Endothelial cell of umbilical vein (primary cell): ENCODE measurements around the gene NINJ2. TPM values are rescaled to one million over a fixed set of nuclear protein-coding genes. Genes with fewer than 3 reads are reported as not detected.

Experiments used
- BruUV-seq: library from RNA; stranded (reverse); fragments of 400-500 nt; replicated peaks from 2 replicates; lab custom pipeline; 2021; lab: Mats Ljungman, UMichigan
- CTCF ChIA-PET: fragments of 300-600, 350-600 bp; sonication (Branson Sonifier 250); formaldehyde crosslinking; loops from one replicate; lab custom pipeline; 2021; ENCODE audit warnings: antibody characterized with exemption, inconsistent platforms; lab: Charles Lee
- POLR2A ChIA-PET: fragments of 300-600, 350-600 bp; sonication (Branson Sonifier 250); formaldehyde crosslinking; loops from one replicate; lab custom pipeline; 2021; ENCODE audit warnings: antibody characterized with exemption, inconsistent platforms; lab: Charles Lee
- DNase-seq: peaks from one replicate; pipeline ENCODE4 v3.0.0-alpha.2; 2011; ENCODE audit warnings: low read depth, low spot score
- FAIRE-seq: peaks from 2 replicates; lab custom pipeline; 2011; peaks lifted over from hg19 to GRCh38; lab: Jason Lieb, UNC
- H2AFZ ChIP-seq: 2 replicates; pipeline ENCODE4 v1.6.0; 2012; ENCODE audit warnings: low read depth, low read length, control low read depth, inconsistent platforms
- H3K27ac ChIP-seq: 2 replicates; pipeline ENCODE4 v1.5.1; 2011; ENCODE audit warnings: low read depth, mild to moderate bottlenecking, control low read depth, low read length, moderate library complexity; ENCODE audit not compliant: insufficient read depth
- H3K27me3 ChIP-seq, 2 experiments: 2 replicates each; pipeline versions ENCODE4 v1.6.0 to v1.6.1; 2011; ENCODE audit warnings: low read length in 2 of 2, mixed read lengths in 1 of 2; ENCODE audit not compliant: control insufficient read depth in 2 of 2, insufficient read depth in 2 of 2
- H3K36me3 ChIP-seq, 2 experiments: 2 replicates in 1 of 2; 3 replicates in 1 of 2; pipeline ENCODE4 v1.5.1; 2011; ENCODE audit warnings: low read length in 2 of 2, mild to moderate bottlenecking in 1 of 2, moderate library complexity in 1 of 2; ENCODE audit not compliant: control insufficient read depth in 2 of 2, insufficient read depth in 2 of 2; ENCODE audit errors: extremely low read depth in 1 of 2
- H3K4me1 ChIP-seq: 3 replicates; pipeline ENCODE4 v1.5.1; 2011; ENCODE audit warnings: mild to moderate bottlenecking, low read length; ENCODE audit not compliant: control insufficient read depth, insufficient read depth; ENCODE audit errors: extremely low read depth
- H3K4me2 ChIP-seq: 2 replicates; pipeline ENCODE4 v1.6.1; 2011; ENCODE audit warnings: low read length, control low read depth, mixed read lengths; ENCODE audit not compliant: insufficient read depth
- H3K4me3 ChIP-seq, 3 experiments: fragments of 200-600 bp in 1 of 3; sonication (generic), shearing (Covaris generic) in 1 of 3; replicated peaks in 1 of 3; 2 replicates each; pipeline ENCODE4 v1.5.1; 2011 to 2016; ENCODE audit warnings: control low read depth in 3 of 3, low read length in 3 of 3, mild to moderate bottlenecking in 2 of 3, inconsistent platforms in 1 of 3, low read depth in 1 of 3, moderate library complexity in 1 of 3; ENCODE audit not compliant: insufficient read depth in 1 of 3
- H3K79me2 ChIP-seq: 2 replicates; pipeline ENCODE4 v1.6.0; 2012; ENCODE audit warnings: low read length, inconsistent platforms; ENCODE audit not compliant: control insufficient read depth, insufficient read depth
- H3K9ac ChIP-seq: replicated peaks from 2 replicates; pipeline ENCODE3; 2011; ENCODE audit warnings: low read length, control low read depth; ENCODE audit not compliant: insufficient read depth; ENCODE audit errors: extremely low read depth
- H3K9me1 ChIP-seq: replicated peaks from 3 replicates; pipeline ENCODE4 v1.6.0; 2011; ENCODE audit warnings: mild to moderate bottlenecking, low read length; ENCODE audit not compliant: control insufficient read depth, insufficient read depth; ENCODE audit errors: extremely low read depth
- H3K9me3 ChIP-seq: replicated peaks from 2 replicates; pipeline ENCODE4 v1.5.1; 2012; ENCODE audit warnings: low read length, inconsistent platforms; ENCODE audit not compliant: control insufficient read depth, insufficient read depth
- H4K20me1 ChIP-seq: replicated peaks from 2 replicates; pipeline ENCODE3; 2011; ENCODE audit warnings: mild to moderate bottlenecking, low read length; ENCODE audit not compliant: control insufficient read depth, insufficient read depth; ENCODE audit errors: extremely low read depth
- CTCF ChIP-seq, 2 donors: IDR thresholded peaks; 1 replicate in 1 of 2; 2 replicates in 1 of 2; pipeline ENCODE4 v1.5.1; 2011; ENCODE audit warnings: low read length in 2 of 2, mild to moderate bottlenecking in 2 of 2, moderate library complexity in 2 of 2, control low read depth in 1 of 2, inconsistent platforms in 1 of 2, low read depth in 1 of 2; ENCODE audit not compliant: insufficient read depth in 1 of 2; ENCODE audit errors: extremely low read depth in 1 of 2
- EZH2 ChIP-seq: IDR thresholded peaks from 2 replicates; pipeline ENCODE4 v1.6.1; 2012; ENCODE audit warnings: borderline replicate concordance, low read depth, mild to moderate bottlenecking, moderate library complexity, low read length, inconsistent platforms; ENCODE audit not compliant: severe bottlenecking
- FOS ChIP-seq: IDR thresholded peaks from 2 replicates; pipeline ENCODE4 v1.6.1; 2011; ENCODE audit warnings: mild to moderate bottlenecking, low read length, moderate library complexity, borderline replicate concordance; ENCODE audit not compliant: insufficient read depth
- GATA2 ChIP-seq: IDR thresholded peaks from 2 replicates; pipeline ENCODE4 v1.7.0; 2011; ENCODE audit warnings: low read depth, mild to moderate bottlenecking, moderate library complexity, mixed read lengths, low read length; ENCODE audit not compliant: insufficient read length, insufficient read depth
- JUN ChIP-seq: IDR thresholded peaks from 2 replicates; pipeline ENCODE4 v1.6.1; 2011; ENCODE audit warnings: borderline replicate concordance, low read depth; ENCODE audit not compliant: insufficient read length, insufficient read depth
- MAX ChIP-seq: IDR thresholded peaks from 2 replicates; pipeline ENCODE4 v1.6.1; 2011; ENCODE audit not compliant: insufficient read depth, insufficient read length
- MYC ChIP-seq: IDR thresholded peaks from one replicate; pipeline ENCODE4 v1.6.1; 2011; ENCODE audit warnings: mild to moderate bottlenecking, low read depth, low read length
- POLR2A ChIP-seq: IDR thresholded peaks from 2 replicates; pipeline ENCODE4 v1.6.1; 2012; ENCODE audit warnings: low read depth, mild to moderate bottlenecking, control low read depth, low read length
- POLR2AphosphoS5 ChIP-seq: IDR thresholded peaks from 2 replicates; pipeline ENCODE4 v1.6.1; 2012; ENCODE audit warnings: low read depth, mild to moderate bottlenecking, control low read depth, low read length, moderate library complexity; ENCODE audit not compliant: insufficient read depth
- dilution Hi-C: fragments of 300-500 bp; cut with MboI; formaldehyde crosslinking; loops from one replicate; pipeline ENCODE4 v1.15.0; 2019; ENCODE audit warnings: low sequenced_read_pairs; ENCODE audit not compliant: extremely low pct_ligation_motif_present
- intact Hi-C: fragments of 100-400 bp; cut with micrococcal nuclease; formaldehyde crosslinking; loops from one replicate; pipeline ENCODE4 v1.10.0; 2022
- polyA plus RNA-seq, 4 experiments: library from polyadenylated mRNA; depleted of rRNA in 3 of 4; stranded (reverse) in 3 of 4; unstranded in 1 of 4; fragments of >200 nt; gene quantifications; 2 replicates each; pipeline versions ENCODE4 v1.2.1 to v1.2.3, GENCODE V29; 2011 to 2012; ENCODE audit warnings: missing spikeins in 1 of 4
- total RNA-seq: library from RNA; stranded (reverse); gene quantifications from 2 replicates; pipeline ENCODE4 v1.2.3, GENCODE V29; 2021

The NINJ2 gene
- total and polyA plus RNA-seq, 2 donors (not counting 3 experiments of a cell fraction or from before 2014, with no cell fraction given) = 0.75 to 4.4 TPM

GRCh38 chr12:546265-546919, 116.9 kb downstream of the NINJ2 start:
- Histone ChIP-seq H3K27me3 (peaks cover 0 to 10% of the 10 kb centered on the region in 2 experiments), H3K4me1 (peaks cover 9% of the 10 kb centered on the region), H3K4me2 (no peak overlapping the region), H3K9me1 (no peaks in the 10 kb centered on the region), H3K36me3 (no peaks in the 10 kb centered on the region), H2AFZ (no peak overlapping the region), H3K27ac (no peak overlapping the region), H3K9me3 (no peaks in the 10 kb centered on the region), H3K9ac (no peak overlapping the region), H3K79me2 (no peaks in the 10 kb centered on the region), H3K4me3 (no peak overlapping the region), H4K20me1 (no peaks in the 10 kb centered on the region)
- intact Hi-C loops (no loop called here), dilution Hi-C loops (no loop called here)
- FAIRE-seq = no peak
- POLR2A ChIA-PET = no interaction called here
- no peak for TF ChIP-seq MYC
- TF ChIP-seq POLR2AphosphoS5 = no peak
- no peak for TF ChIP-seq FOS
- TF ChIP-seq MAX = no peak
- no peak for TF ChIP-seq EZH2
- TF ChIP-seq POLR2A = no peak
- TF ChIP-seq GATA2 = no peak
- no peak for TF ChIP-seq CTCF (IDR thresholded peaks at IDR 0.05; ENCODE audit: extremely low read depth in 1 of 2, insufficient read depth in 1 of 2, low read depth in 1 of 2, low read length in 2 of 2)
- no peak for TF ChIP-seq JUN
- BruUV-seq = no TSS peak
- DNase-seq = no peak
- CTCF ChIA-PET = interaction anchor here (0.8 to 3.5 kb wide), 10 partner anchors 8 to 104 kb away, joined by 3 to 173 read pairs (median 5); no protein-coding TSS in a partner anchor
